Stimulated activated CD8-positive, alpha-beta memory T cell treated with anti-CD3 and anti-CD28 coated beads, Interleukin-4, amount 100 ng/mL, for 1 hour (primary cell): ENCODE measurements around the gene BBS5.
"Not testable (repeated sequence)": the region's sequence is repeated elsewhere in the genome, so short reads cannot be mapped to it uniquely, and the experiment has no call there.

Experiments used
- DNase-seq, 2 donors: peaks; one replicate each; pipeline ENCODE4 v3.0.0-alpha.2; 2020; ENCODE audit warnings: low read depth in 2 of 2, low spot score in 1 of 2

Gene BBS5

GRCh38 chr2:169479257-169480078 is at the start of gene BBS5:
Gene BBS5 (plus strand): TSS chr2:169479494. CDS start chr2:169479554, 60 bp downstream.
- peak; percentile 32 to 33 for DNase-seq

- not testable (repeated sequence) for DNase-seq
Observed at GRCh38 chr2:169431772-169432171, 47.5 kb upstream of the BBS5 start.

- DNase-seq = not testable (repeated sequence)
Observed at GRCh38 chr2:169434236-169434635, 45.1 kb upstream of the BBS5 start.

- DNase-seq = no peak
Observed at GRCh38 chr2:169438466-169439072, 40.7 kb upstream of the BBS5 start.

GRCh38 chr2:169439900-169440299 is 39.4 kb upstream of the BBS5 start:
- no peak for DNase-seq

- no peak for DNase-seq
Observed at GRCh38 chr2:169446452-169446851, 32.8 kb upstream of the BBS5 start.

- DNase-seq = no peak
Observed at GRCh38 chr2:169448316-169448715, 31.0 kb upstream of the BBS5 start.

- no peak for DNase-seq
Observed at GRCh38 chr2:169448865-169449264, 30.4 kb upstream of the BBS5 start.

GRCh38 chr2:169452080-169452479 is 27.2 kb upstream of the BBS5 start:
- no peak for DNase-seq

- DNase-seq = not testable (repeated sequence)
Observed at GRCh38 chr2:169453044-169453443, 26.2 kb upstream of the BBS5 start.

GRCh38 chr2:169461143-169461542 is 18.2 kb upstream of the BBS5 start:
- DNase-seq = no peak

GRCh38 chr2:169462896-169463695 is 16.2 kb upstream of the BBS5 start:
- no peak for DNase-seq

- DNase-seq = no peak
Observed at GRCh38 chr2:169464466-169464865, 14.8 kb upstream of the BBS5 start.

GRCh38 chr2:169464882-169465281 is 14.4 kb upstream of the BBS5 start:
- DNase-seq = no peak

GRCh38 chr2:169468841-169469240 is 10.5 kb upstream of the BBS5 start:
- DNase-seq = no peak

GRCh38 chr2:169469952-169470572 is 9.2 kb upstream of the BBS5 start:
- DNase-seq = no peak

GRCh38 chr2:169472249-169472648 is 7.0 kb upstream of the BBS5 start:
- no peak for DNase-seq

GRCh38 chr2:169476459-169476858 is 2.8 kb upstream of the BBS5 start:
- DNase-seq = no peak

GRCh38 chr2:169478339-169478738 is 955 bp upstream of the BBS5 start:
- DNase-seq = no peak

- DNase-seq = no peak
Observed at GRCh38 chr2:169478745-169479256, 493 bp upstream of the BBS5 start.

GRCh38 chr2:169480079-169480465 is 778 bp downstream of the BBS5 start:
- no peak for DNase-seq
